ENCODE data around the gene KIF3A. TPM values are rescaled to one million over a fixed set of nuclear protein-coding genes. Genes with fewer than 3 reads are reported as not detected.

KIF3A gene
- total and polyA plus RNA-seq, 2 of the 8 experiments (the other 6 are each of a cell fraction or from before 2014, with no cell fraction given): 3.1 to 13.1 TPM

DNA sequence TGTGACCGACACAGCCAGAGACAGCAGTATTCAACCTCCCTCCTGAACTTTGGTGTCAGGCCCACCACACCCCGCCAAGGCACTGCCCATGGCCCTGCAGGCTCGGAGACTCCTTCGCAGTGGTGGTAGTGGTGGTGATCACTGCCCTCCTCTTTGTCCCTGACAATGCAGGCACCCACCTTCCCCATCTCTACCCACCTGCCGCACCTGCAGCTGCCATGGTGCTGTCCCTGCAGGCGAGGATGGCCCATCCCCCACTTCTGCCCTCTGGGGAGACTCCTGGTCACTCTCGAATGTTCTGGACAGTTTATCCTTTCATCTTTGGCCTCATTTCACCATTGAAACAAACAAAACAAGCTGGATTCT lies 67.9 kb downstream of the KIF3A start:
- H3K9ac ChIP-seq (replicated peaks in 1 of 4; ENCODE audit: extremely low read depth in 1 of 4, low read depth in 3 of 4, low read length in 3 of 4): no peak overlapping the region
- no peak overlapping the region for H2AK5ac ChIP-seq (ENCODE audit: low read depth, low read length)
- no peak overlapping the region for H4K8ac ChIP-seq (ENCODE audit: extremely low read depth, insufficient read depth, low read length)
- CTCF ChIA-PET (ENCODE audit: partially characterized antibody): interaction anchor here (0.6 to 1.9 kb wide), 3 partner anchors 8 to 169 kb away, joined by 3 to 9 read pairs (median 5); no protein-coding TSS in a partner anchor
- H3K23me2 ChIP-seq (ENCODE audit: low read depth, low read length): no peaks in the 10 kb centered on the region
- no peak overlapping the region for H2BK120ac ChIP-seq (replicated peaks; ENCODE audit: low read depth, low read length)
- 0 out of 4 replicates have a peak, but pooled peaks cover 0 to 3% of the 10 kb centered on the region in 2 experiments for H3K9me3 ChIP-seq (ENCODE audit: insufficient read depth in 2 of 2, low read depth in 1 of 2, low read length in 1 of 2)
- H3K79me2 ChIP-seq (ENCODE audit: control insufficient read depth in 1 of 2, insufficient read depth in 2 of 2, low read length in 2 of 2): no peaks in the 10 kb centered on the region
- no peak overlapping the region for H3K56ac ChIP-seq (replicated peaks; ENCODE audit: insufficient read length, low read depth, low read length)
- no peak overlapping the region for H3K27ac ChIP-seq (ENCODE audit: low read depth, low read length)
- no peak overlapping the region for H3K4ac ChIP-seq (replicated peaks; ENCODE audit: insufficient read length, low read depth, low read length)
- H2BK20ac ChIP-seq (ENCODE audit: low read length): no peak overlapping the region
- H4K91ac ChIP-seq (replicated peaks; ENCODE audit: insufficient read length, low read length): no peak overlapping the region
- POLR2A ChIA-PET (ENCODE audit: partially characterized antibody): interaction anchor here (1.4 kb wide), 1 partner anchor 10 kb away, joined by 4 read pairs; no protein-coding TSS in a partner anchor
- H4K20me1 ChIP-seq (replicated peaks in 1 of 2; ENCODE audit: control insufficient read depth in 1 of 2, insufficient read depth in 2 of 2, low read length in 2 of 2): no peaks in the 10 kb centered on the region
- H3K18ac ChIP-seq (ENCODE audit: extremely low read depth, low read length): no peak overlapping the region
- H2AFZ ChIP-seq (ENCODE audit: low read length): no peak overlapping the region
- H4K5ac ChIP-seq (ENCODE audit: insufficient read length, low read depth, low read length): no peak overlapping the region
- H3K4me1 ChIP-seq (replicated peaks in 1 of 4; ENCODE audit: control insufficient read depth in 3 of 4, insufficient read depth in 4 of 4, low read length in 3 of 4): no peaks in the 10 kb centered on the region
- no peak overlapping the region for H2BK15ac ChIP-seq (ENCODE audit: low read length)
- no peak overlapping the region for H3K23ac ChIP-seq (ENCODE audit: insufficient read length)
- no peaks in the 10 kb centered on the region for H3K27me3 ChIP-seq (replicated peaks in 1 of 4; ENCODE audit: control insufficient read depth in 3 of 4, extremely low read depth in 1 of 4, insufficient read depth in 3 of 4, low read length in 3 of 4)
- FAIRE-seq: no peak
- no peaks in the 10 kb centered on the region for H3K36me3 ChIP-seq (ENCODE audit: control insufficient read depth in 2 of 4, insufficient read depth in 4 of 4, low read length in 3 of 4)
- no peak overlapping the region for H3K4me2 ChIP-seq (ENCODE audit: insufficient read depth in 1 of 2, low read depth in 2 of 2, low read length in 2 of 2)
- H3K4me3 ChIP-seq (ENCODE audit: extremely low read depth in 1 of 4, insufficient read depth in 2 of 4, low read depth in 3 of 4, low read length in 4 of 4): no peak overlapping the region
- no peak overlapping the region for H3K14ac ChIP-seq (ENCODE audit: insufficient read length)
- no peaks in the 10 kb centered on the region for H3K79me1 ChIP-seq (ENCODE audit: low read depth, low read length)
- 93% methylated on average over 6 of the region's 7 CpGs; no CpG with 5 or more reads in 1 of the 2 experiments for WGBS, 2 experiments (ENCODE audit: extremely low coverage in 1 of 2, insufficient coverage in 1 of 2, insufficient read length in 1 of 2, insufficient replicate concordance in 2 of 2, low coverage in 1 of 2, low lambda C conversion rate in 2 of 2, missing lambda C conversion rate in 1 of 2)
- DNase-seq (ENCODE audit: low read depth in 1 of 2, low spot score in 2 of 2): no peak
- no peak overlapping the region for H2BK5ac ChIP-seq (ENCODE audit: low read depth, low read length)
- no peak overlapping the region for H2BK12ac ChIP-seq (ENCODE audit: low read depth, low read length)
- TF ChIP-seq RXRA (IDR thresholded peaks at IDR 0.05; ENCODE audit: insufficient read depth, low read depth, low read length) (no peak), TEAD4 (IDR thresholded peaks at IDR 0.05; ENCODE audit: low read depth, low read length) (no peak), SIX5 (IDR thresholded peaks at IDR 0.05; ENCODE audit: low read depth, low read length) (no peak)
